Lung (tissue), 12 donors: Measurements from ENCODE around the gene KDM2B. TPM values are rescaled to one million over a fixed set of nuclear protein-coding genes. Genes with fewer than 3 reads are reported as not detected.
A peak's percentile ranks its signal among the peaks of the same experiment; 100 is the strongest.

Experiments
- ATAC-seq: fragments of 200-7000 bp; cut with Tn5 transposase; one replicate; pipeline ENCODE4 v1.9.1; 2020; ENCODE audit warnings: moderate number of reproducible peaks; ENCODE audit not compliant: insufficient read depth, low FRiP score
- DNase-seq, 3 donors: peaks; one replicate each; pipeline ENCODE4 v3.0.0-alpha.2; 2013 to 2017
- H3K27ac ChIP-seq, 2 donors: one replicate each; pipeline ENCODE4 v1.5.1; 2013; ENCODE audit warnings: mild to moderate bottlenecking in 2 of 2, moderate library complexity in 2 of 2, control low read depth in 1 of 2, inconsistent platforms in 1 of 2, low read depth in 1 of 2, low read length in 1 of 2
- H3K27me3 ChIP-seq, 3 donors: one replicate each; pipeline ENCODE4 v1.5.1; 2013; ENCODE audit warnings: low read length in 2 of 3; ENCODE audit not compliant: control insufficient read depth in 3 of 3, insufficient read depth in 3 of 3
- H3K36me3 ChIP-seq, 4 donors: one replicate each; pipeline ENCODE4 v1.5.1; 2013; ENCODE audit warnings: low read length in 4 of 4, mild to moderate bottlenecking in 1 of 4, moderate library complexity in 1 of 4; ENCODE audit not compliant: control insufficient read depth in 4 of 4, insufficient read depth in 4 of 4
- H3K4me1 ChIP-seq, 5 donors: one replicate each; pipeline ENCODE4 v1.5.1; 2013; ENCODE audit warnings: low read length in 5 of 5, mild to moderate bottlenecking in 2 of 5, moderate library complexity in 1 of 5; ENCODE audit not compliant: control insufficient read depth in 5 of 5, insufficient read depth in 5 of 5
- H3K4me3 ChIP-seq: one replicate; pipeline ENCODE4 v1.5.1; 2013; ENCODE audit warnings: mild to moderate bottlenecking, control low read depth, moderate library complexity
- H3K9ac ChIP-seq, 2 donors: one replicate each; pipeline ENCODE4 v1.5.1; 2013; ENCODE audit warnings: low read length in 2 of 2, control low read depth in 1 of 2; ENCODE audit not compliant: insufficient read depth in 1 of 2
- H3K9me3 ChIP-seq, 4 donors: one replicate each; pipeline ENCODE4 v1.5.1; 2013; ENCODE audit warnings: low read length in 3 of 4, mild to moderate bottlenecking in 1 of 4, moderate library complexity in 1 of 4; ENCODE audit not compliant: control insufficient read depth in 4 of 4, insufficient read depth in 3 of 4
- WGBS, 2 donors: extraction: QIAGEN DNeasy Blood & Tissue Kit; methylation state at CpG; one replicate each; pipeline ENCODE4 v1.1.7; 2013; 5-methylcytosine and 5-hydroxymethylcytosine counted together
- polyA plus RNA-seq, 2 donors: library from polyadenylated mRNA; stranded (reverse); fragments of 200-250 nt; gene quantifications; one replicate each; pipeline ENCODE4 v1.2.1, GENCODE V29; 2013
- total RNA-seq, 2 donors: library from RNA; depleted of rRNA in 1 of 2; stranded (reverse); fragments of >200 nt in 1 of 2; gene quantifications; one replicate each; pipeline ENCODE4 v1.2.1, GENCODE V29; 2014 to 2021
- TF ChIP-seq, protein P1 (sequence below): IDR thresholded peaks from 2 replicates; pipeline ENCODE4 v1.5.1; 2012; ENCODE audit warnings: mild to moderate bottlenecking; ENCODE audit errors: control extremely low read depth, extremely low read depth
- donor health status: control.
- donor health status: control.
- donor health status: Bipolar disorder and iron deficiency.
- donor health status: healthy.
- donor health status: DM: yes; HTN: yes; CAD: no.

KDM2B gene
- total and polyA plus RNA-seq, 4 donors, result 13.8 to 44.5 (median 24.6) TPM

DNA sequence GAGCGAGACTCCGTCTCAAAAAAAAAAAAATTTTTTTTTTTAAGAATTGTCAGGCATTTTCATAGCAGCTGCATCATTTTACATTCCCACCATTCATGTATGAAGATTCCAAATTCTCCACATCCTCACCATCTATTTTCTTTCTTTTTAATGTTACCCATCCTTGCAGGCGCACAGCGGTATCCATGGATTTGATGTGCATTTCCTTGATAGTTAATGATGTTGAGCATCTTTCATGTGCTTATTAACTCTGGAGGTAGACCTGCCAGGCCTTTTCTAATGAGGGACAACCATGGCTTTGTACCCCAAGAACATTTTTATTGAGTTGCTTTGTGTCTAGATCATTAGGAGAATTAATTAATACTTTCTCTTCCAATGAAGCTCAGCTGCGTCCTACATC lies 182.5 kb downstream of the KDM2B start:
- ATAC-seq, result no peak
- no peak for DNase-seq
- H3K27me3 ChIP-seq, result no peaks in the 10 kb centered on the region
- H3K4me1 ChIP-seq, result peaks cover 0 to 23% (median 6%) of the 10 kb centered on the region in 5 donors
- no peak overlapping the region for H3K27ac ChIP-seq
- no peak overlapping the region for H3K9ac ChIP-seq
- TF ChIP-seq, protein P1, sequence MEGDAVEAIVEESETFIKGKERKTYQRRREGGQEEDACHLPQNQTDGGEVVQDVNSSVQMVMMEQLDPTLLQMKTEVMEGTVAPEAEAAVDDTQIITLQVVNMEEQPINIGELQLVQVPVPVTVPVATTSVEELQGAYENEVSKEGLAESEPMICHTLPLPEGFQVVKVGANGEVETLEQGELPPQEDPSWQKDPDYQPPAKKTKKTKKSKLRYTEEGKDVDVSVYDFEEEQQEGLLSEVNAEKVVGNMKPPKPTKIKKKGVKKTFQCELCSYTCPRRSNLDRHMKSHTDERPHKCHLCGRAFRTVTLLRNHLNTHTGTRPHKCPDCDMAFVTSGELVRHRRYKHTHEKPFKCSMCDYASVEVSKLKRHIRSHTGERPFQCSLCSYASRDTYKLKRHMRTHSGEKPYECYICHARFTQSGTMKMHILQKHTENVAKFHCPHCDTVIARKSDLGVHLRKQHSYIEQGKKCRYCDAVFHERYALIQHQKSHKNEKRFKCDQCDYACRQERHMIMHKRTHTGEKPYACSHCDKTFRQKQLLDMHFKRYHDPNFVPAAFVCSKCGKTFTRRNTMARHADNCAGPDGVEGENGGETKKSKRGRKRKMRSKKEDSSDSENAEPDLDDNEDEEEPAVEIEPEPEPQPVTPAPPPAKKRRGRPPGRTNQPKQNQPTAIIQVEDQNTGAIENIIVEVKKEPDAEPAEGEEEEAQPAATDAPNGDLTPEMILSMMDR, result no peak
- no peak overlapping the region for H3K4me3 ChIP-seq
- no peaks in the 10 kb centered on the region for H3K9me3 ChIP-seq
- H3K36me3 ChIP-seq, result no peaks in the 10 kb centered on the region
- 98 to 99% methylated on average over 5 of the region's 5 CpGs for WGBS, 2 donors

DNA sequence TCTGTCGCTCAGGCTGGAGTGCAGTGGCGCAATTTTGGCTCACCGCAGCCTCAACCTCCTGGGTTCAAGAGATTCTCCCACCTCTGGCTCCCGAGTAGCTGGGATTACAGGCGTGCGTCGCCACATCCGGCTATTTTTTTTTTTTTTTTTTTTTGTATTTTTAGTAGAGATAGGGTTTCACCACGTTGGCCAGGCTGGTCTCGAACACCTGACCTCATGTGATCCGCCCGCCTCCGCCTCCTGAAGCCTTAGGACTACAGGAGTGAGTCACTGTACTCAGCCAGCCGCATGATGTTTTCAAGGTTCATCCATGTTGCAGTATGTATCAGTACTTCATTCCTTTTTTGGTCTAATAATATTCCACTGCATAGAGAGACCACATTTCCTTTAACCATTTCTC lies 183.3 kb downstream of the KDM2B start:
- DNase-seq (no peak), ATAC-seq (no peak)
- H3K4me1 ChIP-seq, result peaks cover 0 to 23% (median 6%) of the 10 kb centered on the region in 5 donors
- TF ChIP-seq, protein P1, result no peak
- no peaks in the 10 kb centered on the region for H3K27me3 ChIP-seq
- H3K9me3 ChIP-seq, result no peaks in the 10 kb centered on the region
- H3K4me3 ChIP-seq, result no peak overlapping the region
- no peak overlapping the region for H3K9ac ChIP-seq
- H3K36me3 ChIP-seq, result no peaks in the 10 kb centered on the region
- WGBS, 2 donors, result 93 to 96% methylated on average over 14 of the region's 14 CpGs
- H3K27ac ChIP-seq, result no peak overlapping the region

DNA sequence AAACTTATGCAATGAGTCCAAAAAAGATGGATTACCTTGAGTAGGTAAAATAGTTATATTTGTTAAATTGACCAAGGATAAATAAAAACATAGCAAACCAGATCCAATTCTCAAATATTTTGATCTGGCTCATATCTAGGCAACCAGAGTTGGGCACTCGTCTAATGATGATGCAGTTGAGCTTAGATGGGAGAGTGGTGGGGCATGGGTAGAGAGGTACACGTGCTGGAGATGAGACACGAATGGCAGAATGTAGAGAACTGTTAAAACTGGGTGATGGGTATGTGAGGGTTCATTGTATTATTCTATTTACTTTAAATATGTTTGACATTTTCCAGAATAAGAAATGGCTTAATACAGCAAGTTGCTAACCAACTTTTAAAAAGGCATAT lies 188.5 kb downstream of the KDM2B start:
- DNase-seq, result no peak

More for the DNA sequence above, 188.5 kb downstream of the KDM2B start:
- no peaks in the 10 kb centered on the region for H3K9me3 ChIP-seq
- H3K27ac ChIP-seq, result no peak overlapping the region
- WGBS, 2 donors, result 85 to 98% methylated on average over 3 of the region's 3 CpGs
- H3K4me1 ChIP-seq, result peaks cover 0 to 3% (median 0%) of the 10 kb centered on the region in 5 donors
- ATAC-seq, result no peak
- no peaks in the 10 kb centered on the region for H3K36me3 ChIP-seq
- no peak overlapping the region for H3K4me3 ChIP-seq
- TF ChIP-seq, protein P1, result no peak
- peak overlapping the region in 1 of 2 donors; percentile 70 for H3K9ac ChIP-seq
- no peaks in the 10 kb centered on the region for H3K27me3 ChIP-seq
